KMS-11 (cell line): ENCODE results near the gene PCSK6.

Experiments
- H2AFZ ChIP-seq: fragments of 200-600 bp; sonication (generic); 2 replicates; pipeline ENCODE4 v1.6.1; 2016; ENCODE audit warnings: antibody characterized with exemption, mixed run types, low read depth
- H3K27ac ChIP-seq: fragments of 200-600 bp; sonication (generic); 2 replicates; pipeline ENCODE4 v1.6.1; 2016; ENCODE audit warnings: mild to moderate bottlenecking, mixed run types
- H3K27me3 ChIP-seq: fragments of 200-600 bp; sonication (generic); 2 replicates; pipeline ENCODE4 v1.6.1; 2017; ENCODE audit warnings: mild to moderate bottlenecking, low read depth, mixed run types, moderate library complexity; ENCODE audit not compliant: insufficient read depth
- H3K36me3 ChIP-seq: fragments of 200-600 bp; sonication (generic); 2 replicates; pipeline ENCODE4 v1.6.1; 2017; ENCODE audit warnings: mild to moderate bottlenecking, mixed run types; ENCODE audit not compliant: insufficient read depth
- H3K4me1 ChIP-seq: fragments of 200-600 bp; sonication (generic); 2 replicates; pipeline ENCODE4 v1.6.1; 2016; ENCODE audit warnings: mild to moderate bottlenecking, low read depth, mixed run types; ENCODE audit not compliant: poor library complexity, severe bottlenecking
- H3K4me2 ChIP-seq: fragments of 200-600 bp; sonication (generic); 2 replicates; pipeline ENCODE4 v1.7.0; 2016; ENCODE audit warnings: mild to moderate bottlenecking, mixed run types
- H3K4me3 ChIP-seq: fragments of 200-600 bp; sonication (generic); IDR thresholded peaks from 2 replicates; pipeline ENCODE4 v1.6.1; 2017; ENCODE audit warnings: low read depth, low read length, mixed read lengths; ENCODE audit not compliant: insufficient read depth
- H3K79me2 ChIP-seq: fragments of 200-600 bp; sonication (generic); 2 replicates; pipeline ENCODE4 v1.6.1; 2016; ENCODE audit warnings: low read depth, mixed run types; ENCODE audit not compliant: insufficient read depth
- H3K9ac ChIP-seq: fragments of 200-600 bp; sonication (generic); 2 replicates; pipeline ENCODE4 v1.6.1; 2016; ENCODE audit warnings: mild to moderate bottlenecking, mixed run types
- H4K20me1 ChIP-seq: fragments of 200-600 bp; sonication (generic); 2 replicates; pipeline ENCODE4 v1.6.1; 2016; ENCODE audit warnings: mild to moderate bottlenecking, mixed run types; ENCODE audit not compliant: insufficient read depth
- TF ChIP-seq, protein P1 (sequence below): fragments of 200-600 bp; sonication (generic); conservative IDR thresholded peaks from 2 replicates; pipeline ENCODE4 v1.6.1; 2017; ENCODE audit warnings: low read depth, mild to moderate bottlenecking, antibody characterized with exemption, low read length, moderate library complexity, mixed read lengths

PCSK6 gene

DNA sequence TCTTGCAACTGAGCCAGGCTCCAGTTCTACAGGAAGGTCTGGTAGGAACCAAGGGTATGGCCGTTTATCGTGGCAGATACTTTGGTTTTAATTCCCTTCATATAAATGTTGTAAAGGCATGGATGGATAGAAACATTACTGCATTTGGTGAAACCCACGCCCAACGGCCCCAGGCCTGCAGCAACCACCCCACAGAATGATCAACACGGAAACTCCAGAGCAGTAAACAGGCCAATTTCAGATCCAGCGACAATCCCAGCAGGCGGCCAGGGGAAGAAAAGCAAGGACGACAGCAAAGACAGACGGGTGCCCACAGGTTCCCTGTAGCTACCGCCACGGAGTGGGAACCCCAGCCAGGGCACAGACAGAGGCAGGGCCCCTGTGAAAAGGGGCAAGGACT is 32.6 kb upstream of the PCSK6 start:
- H3K4me2 ChIP-seq: no peak overlapping the region
- H3K27ac ChIP-seq: no peak overlapping the region
- TF ChIP-seq, protein P1, sequence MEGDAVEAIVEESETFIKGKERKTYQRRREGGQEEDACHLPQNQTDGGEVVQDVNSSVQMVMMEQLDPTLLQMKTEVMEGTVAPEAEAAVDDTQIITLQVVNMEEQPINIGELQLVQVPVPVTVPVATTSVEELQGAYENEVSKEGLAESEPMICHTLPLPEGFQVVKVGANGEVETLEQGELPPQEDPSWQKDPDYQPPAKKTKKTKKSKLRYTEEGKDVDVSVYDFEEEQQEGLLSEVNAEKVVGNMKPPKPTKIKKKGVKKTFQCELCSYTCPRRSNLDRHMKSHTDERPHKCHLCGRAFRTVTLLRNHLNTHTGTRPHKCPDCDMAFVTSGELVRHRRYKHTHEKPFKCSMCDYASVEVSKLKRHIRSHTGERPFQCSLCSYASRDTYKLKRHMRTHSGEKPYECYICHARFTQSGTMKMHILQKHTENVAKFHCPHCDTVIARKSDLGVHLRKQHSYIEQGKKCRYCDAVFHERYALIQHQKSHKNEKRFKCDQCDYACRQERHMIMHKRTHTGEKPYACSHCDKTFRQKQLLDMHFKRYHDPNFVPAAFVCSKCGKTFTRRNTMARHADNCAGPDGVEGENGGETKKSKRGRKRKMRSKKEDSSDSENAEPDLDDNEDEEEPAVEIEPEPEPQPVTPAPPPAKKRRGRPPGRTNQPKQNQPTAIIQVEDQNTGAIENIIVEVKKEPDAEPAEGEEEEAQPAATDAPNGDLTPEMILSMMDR: no peak
- no peak overlapping the region for H2AFZ ChIP-seq
- H3K79me2 ChIP-seq: no peaks in the 10 kb centered on the region
- H3K4me3 ChIP-seq: no peak overlapping the region
- no peak overlapping the region for H3K9ac ChIP-seq
- H3K36me3 ChIP-seq: no peaks in the 10 kb centered on the region
- no peaks in the 10 kb centered on the region for H4K20me1 ChIP-seq
- H3K4me1 ChIP-seq: no peaks in the 10 kb centered on the region
- no peaks in the 10 kb centered on the region for H3K27me3 ChIP-seq

DNA sequence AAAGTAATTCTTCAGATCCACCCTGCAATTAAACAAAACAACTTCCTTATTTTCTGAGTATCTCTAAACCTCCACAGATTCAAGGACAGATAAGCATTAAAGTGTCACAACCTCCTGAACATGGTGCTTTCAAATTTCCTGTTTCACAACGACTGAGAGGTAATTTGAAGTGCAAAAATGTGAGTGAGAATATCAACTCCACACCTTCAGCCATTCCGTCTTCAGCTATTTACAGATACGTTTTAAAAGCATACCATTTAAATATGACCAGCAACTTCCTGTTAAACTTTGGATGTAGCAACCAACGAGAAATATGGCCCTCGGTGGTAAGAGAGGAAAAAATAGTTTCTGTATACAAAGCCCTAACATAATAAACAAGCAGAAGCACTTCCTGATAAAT is 32.1 kb upstream of the PCSK6 start:
- TF ChIP-seq, protein P1: no peak
- H3K27ac ChIP-seq: no peak overlapping the region
- H2AFZ ChIP-seq: no peak overlapping the region
- H3K36me3 ChIP-seq: no peaks in the 10 kb centered on the region
- no peaks in the 10 kb centered on the region for H3K4me1 ChIP-seq
- no peak overlapping the region for H3K4me3 ChIP-seq
- H3K4me2 ChIP-seq: no peak overlapping the region
- no peaks in the 10 kb centered on the region for H3K27me3 ChIP-seq
- H3K79me2 ChIP-seq: no peaks in the 10 kb centered on the region
- H4K20me1 ChIP-seq: no peaks in the 10 kb centered on the region
- H3K9ac ChIP-seq: no peak overlapping the region

DNA sequence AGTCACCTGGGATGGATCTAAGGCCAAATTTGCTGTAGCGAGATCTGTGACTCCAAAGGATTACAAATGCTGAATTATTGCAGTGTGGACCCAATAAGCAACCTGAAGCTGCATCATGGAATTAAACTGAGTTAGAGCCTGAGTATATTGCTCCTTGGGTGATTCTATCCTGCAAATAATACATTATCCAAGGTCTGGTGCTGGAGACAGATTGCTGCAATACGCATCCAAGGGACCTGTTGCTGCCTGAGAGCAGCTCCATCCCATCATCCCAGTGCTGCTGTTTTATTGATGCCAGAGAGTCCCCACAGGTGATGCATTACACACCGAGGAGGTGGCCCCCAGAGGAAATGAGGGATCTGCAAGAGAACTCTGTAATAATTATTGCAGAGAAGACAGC is 31.6 kb upstream of the PCSK6 start:
- Histone ChIP-seq H3K4me2 (no peak overlapping the region), H3K4me1 (no peaks in the 10 kb centered on the region), H3K79me2 (no peaks in the 10 kb centered on the region), H3K36me3 (no peaks in the 10 kb centered on the region), H4K20me1 (no peaks in the 10 kb centered on the region), H3K27ac (no peak overlapping the region), H3K9ac (no peak overlapping the region), H3K4me3 (no peak overlapping the region), H2AFZ (no peak overlapping the region), H3K27me3 (no peaks in the 10 kb centered on the region)
- TF ChIP-seq, protein P1: no peak

DNA sequence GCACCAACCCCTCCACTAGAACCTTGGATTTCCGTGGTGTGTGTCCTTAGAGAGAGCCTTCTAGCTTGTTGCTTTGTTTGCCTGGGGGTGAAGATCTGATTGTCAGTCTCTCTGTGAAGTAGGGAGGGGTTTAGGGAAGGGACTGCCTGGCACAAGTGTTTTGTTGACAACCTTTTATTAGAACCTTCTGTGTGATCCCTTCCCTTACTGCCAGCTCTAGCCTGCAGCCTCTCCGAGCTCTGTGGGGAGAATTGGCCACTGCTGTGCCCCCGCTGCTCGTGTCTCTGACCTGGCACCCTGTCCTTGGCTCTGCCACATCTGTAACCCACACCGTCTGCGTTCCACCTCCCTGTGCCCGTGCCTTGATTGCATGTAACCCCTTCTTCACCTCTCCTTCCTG is 30.9 kb upstream of the PCSK6 start:
- H2AFZ ChIP-seq: no peak overlapping the region
- no peaks in the 10 kb centered on the region for H3K79me2 ChIP-seq
- no peaks in the 10 kb centered on the region for H4K20me1 ChIP-seq
- no peak overlapping the region for H3K4me2 ChIP-seq
- no peak overlapping the region for H3K4me3 ChIP-seq
- no peaks in the 10 kb centered on the region for H3K4me1 ChIP-seq
- H3K27ac ChIP-seq: no peak overlapping the region
- no peaks in the 10 kb centered on the region for H3K27me3 ChIP-seq
- TF ChIP-seq, protein P1: no peak
- H3K36me3 ChIP-seq: no peaks in the 10 kb centered on the region
- no peak overlapping the region for H3K9ac ChIP-seq

DNA sequence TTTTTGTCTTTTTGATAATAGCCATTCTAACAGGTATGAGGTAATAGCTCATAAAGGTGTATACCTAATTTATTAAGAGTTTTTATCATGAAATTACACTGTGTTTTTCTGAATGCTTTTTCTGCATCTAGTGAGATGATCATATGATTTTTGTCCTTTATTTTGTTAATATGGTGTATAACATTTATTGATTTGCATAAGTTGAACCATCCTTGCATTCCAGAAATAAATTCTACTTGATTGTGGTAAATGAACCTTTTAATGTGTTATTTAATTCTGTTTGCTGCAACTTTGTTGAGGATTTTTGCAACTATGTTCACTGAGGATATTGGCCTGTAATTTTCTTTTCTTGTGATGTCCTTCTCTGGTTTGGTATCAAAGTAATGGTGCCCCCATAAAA is 28.0 kb upstream of the PCSK6 start:
- H2AFZ ChIP-seq: no peak overlapping the region
- no peaks in the 10 kb centered on the region for H3K36me3 ChIP-seq
- H3K27me3 ChIP-seq: no peaks in the 10 kb centered on the region
- no peaks in the 10 kb centered on the region for H3K79me2 ChIP-seq
- H4K20me1 ChIP-seq: no peaks in the 10 kb centered on the region
- no peak overlapping the region for H3K4me2 ChIP-seq
- H3K9ac ChIP-seq: no peak overlapping the region
- no peak overlapping the region for H3K27ac ChIP-seq
- no peak overlapping the region for H3K4me3 ChIP-seq
- H3K4me1 ChIP-seq: no peaks in the 10 kb centered on the region
- TF ChIP-seq, protein P1: no peak
